OCI-LY3 (cell line): Measurements from ENCODE around the gene CMTR1.

Experiments used
- H2AFZ ChIP-seq: fragments of 200-600, 300-600 bp; shearing (Covaris generic); 2 replicates; pipeline ENCODE4 v1.6.0; 2014; ENCODE audit warnings: antibody characterized with exemption, low read depth, low read length
- H3K27ac ChIP-seq: fragments of 200-600, 300-600 bp; sonication (generic); 2 replicates; pipeline ENCODE4 v1.5.1; 2014; ENCODE audit warnings: mild to moderate bottlenecking, low read length, moderate library complexity, mixed read lengths
- H3K27me3 ChIP-seq: fragments of 200-600, 300-600 bp; sonication (generic); 2 replicates; pipeline ENCODE4 v1.6.1; 2014; ENCODE audit warnings: low read depth, low read length, mixed read lengths
- H3K36me3 ChIP-seq: fragments of 200-600, 300-600 bp; sonication (generic); replicated peaks from 2 replicates; pipeline ENCODE3; 2014; ENCODE audit warnings: low read depth, low read length, mixed read lengths
- H3K4me1 ChIP-seq: fragments of 300-600, 200-600 bp; sonication (generic); 2 replicates; pipeline ENCODE4 v1.6.1; 2014; ENCODE audit warnings: low read length, mixed read lengths
- H3K4me2 ChIP-seq: fragments of 200-600, 300-600 bp; sonication (generic); 2 replicates; pipeline ENCODE4 v1.6.1; 2014; ENCODE audit warnings: low read length, mixed read lengths
- H3K4me3 ChIP-seq: fragments of 300-600, 200-600 bp; sonication (generic); 2 replicates; pipeline ENCODE4 v1.5.1; 2014; ENCODE audit warnings: antibody characterized with exemption, mild to moderate bottlenecking, low read length, moderate library complexity
- H3K79me2 ChIP-seq: fragments of 300-600, 200-600 bp; shearing (Covaris generic); 2 replicates; pipeline ENCODE4 v1.6.1; 2014; ENCODE audit warnings: mild to moderate bottlenecking, low read length, mixed read lengths
- H3K9ac ChIP-seq: fragments of 300-600, 200-600 bp; shearing (Covaris generic); 2 replicates; pipeline ENCODE4 v1.6.0; 2014; ENCODE audit warnings: mild to moderate bottlenecking, low read length, moderate library complexity
- H3K9me3 ChIP-seq: fragments of 200-600, 300-600 bp; shearing (Covaris generic); 2 replicates; pipeline ENCODE4 v1.6.1; 2014; ENCODE audit warnings: low read length, mixed read lengths; ENCODE audit not compliant: insufficient read depth
- H4K20me1 ChIP-seq: fragments of 200-600, 300-600 bp; sonication (generic); 2 replicates; pipeline ENCODE4 v1.6.1; 2016; ENCODE audit warnings: low read length, mixed read lengths; ENCODE audit not compliant: insufficient read depth
- CTCF ChIP-seq: fragments of 200-600, 300-600 bp; sonication (generic); IDR thresholded peaks from 2 replicates; pipeline ENCODE4 v1.5.1; 2014; ENCODE audit warnings: antibody characterized with exemption, low read length, low read depth
- EZH2phosphoT487 ChIP-seq: fragments of 200-600 bp; shearing (Covaris generic); IDR thresholded peaks from 2 replicates; pipeline ENCODE4 v1.6.1; 2018; ENCODE audit warnings: antibody characterized with exemption, mixed run types, low read depth

The CMTR1 gene

GRCh38 chr6:37409501-37409900 is 23.5 kb upstream of the CMTR1 start:
- Histone ChIP-seq H3K79me2 (no peaks in the 10 kb centered on the region), H3K27me3 (no peaks in the 10 kb centered on the region), H2AFZ (no peak overlapping the region), H3K4me3 (no peak overlapping the region), H3K9ac (no peak overlapping the region), H4K20me1 (no peaks in the 10 kb centered on the region), H3K27ac (no peak overlapping the region), H3K4me1 (no peaks in the 10 kb centered on the region), H3K36me3 (no peaks in the 10 kb centered on the region), H3K4me2 (no peak overlapping the region), H3K9me3 (no peaks in the 10 kb centered on the region)
- TF ChIP-seq CTCF (no peak), EZH2phosphoT487 (no peak)

- H3K4me1 ChIP-seq = no peaks in the 10 kb centered on the region
- H3K79me2 ChIP-seq = no peaks in the 10 kb centered on the region
- no peaks in the 10 kb centered on the region for H3K27me3 ChIP-seq
- H3K9me3 ChIP-seq = no peaks in the 10 kb centered on the region
- no peak overlapping the region for H3K9ac ChIP-seq
- H3K4me2 ChIP-seq = no peak overlapping the region
- no peak overlapping the region for H3K4me3 ChIP-seq
- H3K27ac ChIP-seq = no peak overlapping the region
- TF ChIP-seq CTCF (no peak), EZH2phosphoT487 (no peak)
- H2AFZ ChIP-seq = no peak overlapping the region
- H3K36me3 ChIP-seq = no peaks in the 10 kb centered on the region
- no peaks in the 10 kb centered on the region for H4K20me1 ChIP-seq
Observed at GRCh38 chr6:37417393-37417792, 15.6 kb upstream of the CMTR1 start.

GRCh38 chr6:37418722-37419121 is 14.3 kb upstream of the CMTR1 start:
- Histone ChIP-seq H3K36me3 (no peaks in the 10 kb centered on the region), H3K4me3 (no peak overlapping the region), H3K4me2 (no peak overlapping the region), H4K20me1 (no peaks in the 10 kb centered on the region), H3K9ac (no peak overlapping the region), H3K4me1 (no peaks in the 10 kb centered on the region), H2AFZ (no peak overlapping the region), H3K79me2 (no peaks in the 10 kb centered on the region), H3K27ac (no peak overlapping the region), H3K27me3 (no peaks in the 10 kb centered on the region), H3K9me3 (no peaks in the 10 kb centered on the region)
- no peak for TF ChIP-seq EZH2phosphoT487
- no peak for TF ChIP-seq CTCF

- H2AFZ ChIP-seq = no peak overlapping the region
- H3K4me1 ChIP-seq = no peaks in the 10 kb centered on the region
- no peaks in the 10 kb centered on the region for H4K20me1 ChIP-seq
- no peaks in the 10 kb centered on the region for H3K36me3 ChIP-seq
- H3K27ac ChIP-seq = no peak overlapping the region
- H3K27me3 ChIP-seq = no peaks in the 10 kb centered on the region
- no peak overlapping the region for H3K9ac ChIP-seq
- no peaks in the 10 kb centered on the region for H3K9me3 ChIP-seq
- no peak overlapping the region for H3K4me2 ChIP-seq
- H3K79me2 ChIP-seq = no peaks in the 10 kb centered on the region
- TF ChIP-seq EZH2phosphoT487 (no peak), CTCF (no peak)
- H3K4me3 ChIP-seq = no peak overlapping the region
Observed at GRCh38 chr6:37426058-37426944, 6.7 kb upstream of the CMTR1 start.
